Stomach (tissue), 9 donors: ENCODE measurements around the gene SLC25A33. TPM values are rescaled to one million over a fixed set of nuclear protein-coding genes. Genes with fewer than 3 reads are reported as not detected.
A peak's percentile ranks its signal among the peaks of the same experiment; 100 is the strongest.

Experiments used
- DNase-seq, 2 donors: peaks; one replicate each; pipeline versions ENCODE4 v3.0.0 to v3.0.0-alpha.2; 2013 to 2019
- H3K27ac ChIP-seq, 5 donors: fragments of 200-600 bp in 4 of 5; sonication (generic) in 4 of 5; one replicate each; pipeline ENCODE4 v1.5.1; 2013 to 2019; ENCODE audit warnings: mild to moderate bottlenecking in 1 of 5, moderate library complexity in 1 of 5
- H3K27me3 ChIP-seq, 3 donors: fragments of 200-600 bp; sonication (generic); one replicate each; pipeline ENCODE4 v1.5.1; 2017 to 2019; ENCODE audit warnings: mixed run types in 1 of 3
- H3K36me3 ChIP-seq, 4 donors: fragments of 200-600 bp; sonication (generic); 1 replicate in 3 of 4; 2 replicates in 1 of 4; pipeline ENCODE4 v1.5.1; 2016 to 2019
- H3K4me1 ChIP-seq, 4 donors: fragments of 200-600 bp; sonication (generic); one replicate each; pipeline ENCODE4 v1.5.1; 2016 to 2019
- H3K4me3 ChIP-seq, 4 donors: fragments of 200-600 bp; sonication (generic) in 3 of 4; one replicate each; pipeline ENCODE4 v1.5.1; 2016 to 2019; ENCODE audit warnings: mild to moderate bottlenecking in 1 of 4
- H3K9me3 ChIP-seq, 4 donors: fragments of 200-600 bp; sonication (generic); one replicate each; pipeline ENCODE4 v1.5.1; 2016 to 2019
- CTCF ChIP-seq, 7 experiments: fragments of 450-650 bp in 4 of 7; fragments of 200-600 bp in 3 of 7; sonication (generic) in 3 of 7; IDR thresholded peaks; one replicate each; pipeline ENCODE4 v1.5.1; 2016 to 2019; ENCODE audit warnings: antibody characterized with exemption in 7 of 7, control low read depth in 2 of 7, mild to moderate bottlenecking in 1 of 7
- EP300 ChIP-seq: sonication (generic); formaldehyde crosslinking; IDR thresholded peaks from one replicate; pipeline ENCODE4 v1.6.1; 2017; ENCODE audit warnings: antibody characterized with exemption
- POLR2A ChIP-seq, 4 donors: fragments of 450-650 bp; IDR thresholded peaks; one replicate each; pipeline ENCODE4 v1.6.1; 2016; ENCODE audit warnings: antibody characterized with exemption in 4 of 4, control low read depth in 2 of 4, mild to moderate bottlenecking in 1 of 4, moderate library complexity in 1 of 4
- POLR2AphosphoS5 ChIP-seq, 3 donors: sonication (generic); formaldehyde crosslinking; IDR thresholded peaks; one replicate each; pipeline ENCODE4 v1.6.1; 2016; ENCODE audit warnings: antibody characterized with exemption in 3 of 3
- WGBS, 5 donors: extraction: QIAGEN DNeasy Blood & Tissue Kit in 3 of 5; methylation state at CpG; one replicate each; pipeline versions ENCODE4 v1.1.5 to v1.1.7; 2013 to 2018; 5-methylcytosine and 5-hydroxymethylcytosine counted together
- intact Hi-C: fragments of 100-400 bp; cut with DNase I; formaldehyde crosslinking; loops from one replicate; pipeline ENCODE4 v1.15.1; 2023; ENCODE audit warnings: low total_unique reads
- polyA plus RNA-seq, 3 donors: library from polyadenylated mRNA; stranded (reverse); fragments of 200-250 nt; gene quantifications; one replicate each; pipeline ENCODE4 v1.2.3, GENCODE V29; 2013
- total RNA-seq, 5 donors: library from RNA; depleted of rRNA; stranded (reverse); fragments of >200 nt; gene quantifications; one replicate each; pipeline versions ENCODE4 v1.1.0 to v1.2.3, GENCODE V29; 2014 to 2016
- donor health status: healthy with polysubstance abuse.
- donor health status: Bipolar disorder and iron deficiency.
- donor health status: healthy.

The SLC25A33 gene
- total and polyA plus RNA-seq, 8 donors: 0.58 to 15.2 (median 5.2) TPM

DNA sequence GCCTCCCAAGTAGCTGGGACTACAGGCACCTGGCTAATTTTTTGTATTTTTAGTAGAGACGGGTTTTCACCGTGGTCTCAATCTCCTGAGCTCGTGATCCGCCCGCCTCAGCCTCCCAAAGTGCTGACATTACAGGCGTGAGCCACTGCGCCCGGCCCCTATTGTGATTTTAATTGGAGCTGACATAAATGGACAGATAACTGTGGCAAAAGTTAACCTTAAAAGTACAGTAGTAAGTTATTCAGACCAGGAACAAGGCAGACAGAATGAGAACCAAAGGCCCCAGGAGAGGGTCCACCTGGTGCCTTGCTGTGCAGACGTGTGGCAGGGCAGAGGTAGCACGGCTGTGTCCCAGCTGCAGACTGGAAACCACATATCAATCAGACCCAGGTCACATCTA, 60.5 kb downstream of the SLC25A33 start:
- no peaks in the 10 kb centered on the region for H3K27me3 ChIP-seq
- H3K4me3 ChIP-seq: no peak overlapping the region
- no peaks in the 10 kb centered on the region for H3K9me3 ChIP-seq
- H3K4me1 ChIP-seq: peaks cover 0 to 7% (median 0%) of the 10 kb centered on the region in 4 donors
- no peak for DNase-seq
- WGBS, 5 donors: 94 to 95% (median 94%) methylated on average over 10 of the region's 10 CpGs
- intact Hi-C loops: loop anchor here (10.0 kb wide), 1 partner anchor 335 kb away; no protein-coding TSS in a partner anchor
- no peak for TF ChIP-seq POLR2A (IDR thresholded peaks at IDR 0.05)
- TF ChIP-seq POLR2AphosphoS5 (IDR thresholded peaks at IDR 0.05): no peak
- no peak for TF ChIP-seq EP300
- no peak for TF ChIP-seq CTCF (IDR thresholded peaks at IDR 0.05)
- no peak overlapping the region for H3K27ac ChIP-seq
- peaks cover 38 to 86% (median 81%) of the 10 kb centered on the region in 4 donors for H3K36me3 ChIP-seq

DNA sequence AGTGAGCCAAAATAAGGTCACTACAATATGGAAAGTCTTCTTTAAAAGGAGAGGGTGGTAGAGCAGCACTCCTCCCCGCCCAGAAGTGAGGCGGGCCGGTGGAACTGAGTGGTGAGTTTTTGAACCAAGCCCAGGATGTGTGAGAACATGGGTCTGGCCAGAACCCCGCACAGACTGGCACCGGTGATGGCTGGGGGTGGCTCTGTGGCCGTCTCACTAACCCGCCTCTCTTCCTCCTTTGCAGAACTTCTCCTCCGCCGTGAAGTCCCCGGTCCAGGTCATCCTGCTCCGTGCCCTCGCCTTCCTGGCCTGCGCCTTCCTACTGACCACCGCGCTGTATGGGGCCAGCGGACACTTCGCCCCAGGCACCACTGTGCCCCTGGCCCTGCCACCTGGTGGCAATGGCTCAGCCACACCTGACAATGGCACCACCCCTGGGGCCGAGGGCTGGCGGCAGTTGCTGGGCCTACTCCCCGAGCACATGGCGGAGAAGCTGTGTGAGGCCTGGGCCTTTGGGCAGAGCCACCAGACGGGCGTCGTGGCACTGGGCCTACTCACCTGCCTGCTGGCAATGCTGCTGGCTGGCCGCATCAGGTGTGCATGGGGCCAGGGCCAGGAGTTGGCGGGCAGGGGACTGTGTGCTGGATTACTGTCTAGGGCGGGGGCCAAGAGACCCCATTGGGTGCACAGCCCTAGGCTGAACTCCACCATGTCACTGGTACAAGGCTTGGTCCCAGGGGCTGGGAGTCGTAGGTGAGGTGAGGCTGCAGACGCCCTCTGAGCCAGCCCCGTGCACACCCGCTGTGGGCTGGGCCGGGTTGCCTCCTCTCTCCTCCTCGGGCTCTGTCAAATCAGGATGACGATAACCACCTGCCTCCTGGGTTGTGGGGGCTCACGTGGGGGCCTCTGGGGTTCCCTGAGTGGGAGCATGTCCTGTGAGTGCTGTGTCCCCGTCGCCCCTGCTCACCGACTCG, 61.9 kb downstream of the SLC25A33 start:
- peaks cover 0 to under 1% (median 0%) of the 10 kb centered on the region in 4 donors for H3K4me1 ChIP-seq
- H3K36me3 ChIP-seq: peaks cover 38 to 96% (median 89%) of the 10 kb centered on the region in 4 donors
- intact Hi-C loops: no loop called here
- TF ChIP-seq EP300 (no peak), POLR2AphosphoS5 (IDR thresholded peaks at IDR 0.05) (no peak), CTCF (IDR thresholded peaks at IDR 0.05) (no peak), POLR2A (IDR thresholded peaks at IDR 0.05) (no peak)
- H3K27me3 ChIP-seq: no peaks in the 10 kb centered on the region
- WGBS, 5 donors: 91 to 95% (median 94%) methylated on average over 12 to 39 of the region's 39 CpGs
- H3K4me3 ChIP-seq: no peak overlapping the region
- H3K27ac ChIP-seq: no peak overlapping the region
- DNase-seq: peak in 1 of 2 donors; percentile 4
- H3K9me3 ChIP-seq: no peaks in the 10 kb centered on the region

DNA sequence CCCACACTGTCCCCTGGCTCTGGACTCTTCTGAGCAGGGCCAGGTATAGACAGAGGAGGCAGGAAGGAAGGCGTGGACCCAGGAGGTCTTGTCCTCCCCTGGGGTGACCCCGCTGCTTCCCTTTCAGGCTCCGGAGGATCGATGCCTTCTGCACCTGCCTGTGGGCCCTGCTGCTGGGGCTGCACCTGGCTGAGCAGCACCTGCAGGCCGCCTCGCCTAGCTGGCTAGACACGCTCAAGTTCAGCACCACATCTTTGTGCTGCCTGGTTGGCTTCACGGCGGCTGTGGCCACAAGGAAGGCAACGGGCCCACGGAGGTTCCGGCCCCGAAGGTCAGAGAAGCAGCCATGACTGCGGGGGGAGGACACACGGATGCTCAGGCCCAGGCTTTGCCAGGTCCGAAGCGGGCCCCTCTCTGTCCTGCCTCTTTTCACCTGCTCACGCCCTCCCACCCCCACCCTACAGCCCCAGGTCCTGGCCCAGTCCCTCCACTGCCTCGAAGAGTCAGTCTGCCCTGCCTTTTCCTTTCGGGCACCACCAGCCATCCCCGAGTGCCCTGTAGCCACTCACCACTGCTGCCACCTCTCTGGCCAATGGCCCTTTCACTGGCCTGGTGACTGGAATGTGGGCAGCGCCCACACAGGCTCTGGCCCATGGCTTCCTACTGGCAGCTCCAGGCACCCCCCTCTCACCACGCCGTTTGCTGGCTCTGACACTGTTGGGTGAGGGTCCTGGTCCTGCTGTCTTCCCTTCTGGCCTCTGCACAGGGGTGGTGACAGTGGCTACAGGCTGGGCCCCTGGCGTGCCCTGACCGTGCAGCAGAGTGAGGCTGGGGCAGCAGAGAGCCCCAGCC, 62.9 kb downstream of the SLC25A33 start:
- Histone ChIP-seq H3K27ac (no peak overlapping the region), H3K27me3 (no peaks in the 10 kb centered on the region), H3K9me3 (no peaks in the 10 kb centered on the region), H3K4me3 (no peak overlapping the region), H3K36me3 (peaks cover 38 to 97% (median 81%) of the 10 kb centered on the region in 4 donors), H3K4me1 (no peaks in the 10 kb centered on the region)
- peak in 1 of 2 donors; percentile 1 for DNase-seq
- TF ChIP-seq POLR2AphosphoS5 (IDR thresholded peaks at IDR 0.05): no peak
- no peak for TF ChIP-seq EP300
- no peak for TF ChIP-seq CTCF (IDR thresholded peaks at IDR 0.05)
- TF ChIP-seq POLR2A (IDR thresholded peaks at IDR 0.05): no peak
- intact Hi-C loops: no loop called here
- 87 to 96% (median 91%) methylated on average over 9 to 26 of the region's 26 CpGs for WGBS, 5 donors

DNA sequence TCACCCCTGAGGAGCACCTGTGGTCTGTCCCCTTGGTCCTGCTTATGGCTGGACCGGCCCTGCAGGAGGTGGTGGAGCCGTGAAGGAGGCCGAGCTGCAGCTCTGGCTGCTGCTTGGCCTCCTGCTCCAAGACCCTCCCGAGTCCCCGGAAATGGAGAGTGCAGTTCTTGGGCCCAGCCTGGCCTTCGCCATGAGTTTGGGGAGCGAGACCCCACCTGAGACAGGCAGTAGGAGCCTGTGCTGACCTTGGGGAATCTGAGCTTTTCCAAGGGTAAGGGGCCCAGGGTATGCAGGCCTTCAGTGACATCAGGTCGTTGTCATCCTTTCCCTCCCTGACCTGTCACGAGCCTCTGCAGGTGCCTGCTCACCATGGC, 63.5 kb downstream of the SLC25A33 start:
- no peaks in the 10 kb centered on the region for H3K27me3 ChIP-seq
- TF ChIP-seq POLR2AphosphoS5 (IDR thresholded peaks at IDR 0.05): no peak
- TF ChIP-seq EP300: no peak
- no peak for TF ChIP-seq POLR2A (IDR thresholded peaks at IDR 0.05)
- TF ChIP-seq CTCF (IDR thresholded peaks at IDR 0.05): no peak
- DNase-seq: peak in 1 of 2 donors; percentile 0
- H3K4me3 ChIP-seq: no peak overlapping the region
- H3K27ac ChIP-seq: no peak overlapping the region
- H3K9me3 ChIP-seq: no peaks in the 10 kb centered on the region
- H3K4me1 ChIP-seq: no peaks in the 10 kb centered on the region
- peaks cover 38 to 97% (median 81%) of the 10 kb centered on the region in 4 donors for H3K36me3 ChIP-seq
- whole genome bisulfite sequencing, 5 donors: 94 to 100% (median 97%) methylated on average over 3 to 9 of the region's 9 CpGs
- intact Hi-C loops: no loop called here
